Inflammatory macrophage treated with lipopolysaccharide for 1 hour (primary cell): ENCODE measurements around the gene FBXL5.

Experiments used
- DNase-seq, 2 donors: peaks; one replicate each; pipeline ENCODE4 v3.0.0-alpha.2; 2020 to 2022

Gene FBXL5

DNA sequence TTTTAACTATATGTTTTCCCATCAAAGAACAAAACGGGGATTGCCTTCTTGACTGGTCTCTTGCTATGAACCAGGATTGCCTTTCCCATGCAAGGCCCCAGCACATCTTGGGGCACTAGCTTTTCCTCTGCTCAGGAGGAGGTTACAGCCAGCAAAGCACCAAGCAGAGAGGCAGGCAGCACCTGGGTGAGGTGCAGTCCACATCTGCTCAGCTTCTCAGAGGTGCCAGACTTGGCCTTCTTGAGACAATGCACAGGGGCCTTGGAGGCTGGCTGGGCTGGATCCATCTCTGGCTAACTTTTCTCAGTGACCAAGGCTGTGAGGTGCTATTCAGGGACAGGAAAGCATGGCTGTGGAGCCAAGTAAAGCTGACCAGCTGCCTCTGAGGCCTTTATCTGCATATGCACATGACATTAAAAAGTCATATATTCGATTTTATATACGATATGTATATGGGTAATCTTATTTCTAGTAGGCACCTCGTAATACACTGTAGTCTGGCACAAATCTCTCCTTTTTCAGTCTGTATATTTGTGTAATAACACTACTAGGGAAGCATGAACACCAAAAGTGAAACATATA lies 98.6 kb downstream of the FBXL5 start:
- no peak for DNase-seq
